ENCODE measurements around the gene PNPLA6.

The PNPLA6 gene

GRCh38 chr19:7521551-7522071 lies 13.9 kb upstream of the PNPLA6 start:
- no peak for DNase-seq (ENCODE audit: low spot score)
- Histone ChIP-seq H3K4me3 (peak overlapping the region; percentile 86), H3K27ac (peak overlapping the region; percentile 19 to 75)

GRCh38 chr19:7522072-7522922 lies 13.2 kb upstream of the PNPLA6 start, which contains the start of gene MCOLN1:
Gene MCOLN1 (plus strand): TSS chr19:7522624. CDS start chr19:7522751, 127 bp downstream.
- Histone ChIP-seq H3K27ac (peak within 1 kb of the TSS; percentile 19 to 75), H3K4me3 (peak within 1 kb of the TSS; percentile 86)
- DNase-seq (ENCODE audit: low spot score) = peak; percentile 99
- no peak for TF ChIP-seq CTCF (IDR thresholded peaks at IDR 0.05)

More at GRCh38 chr19:7521551-7522071, 13.9 kb upstream of the PNPLA6 start:
- no peak for TF ChIP-seq CTCF (IDR thresholded peaks at IDR 0.05)

- Histone ChIP-seq H3K27ac (peak overlapping the region; percentile 19 to 75), H3K4me3 (peak overlapping the region; percentile 86)
- TF ChIP-seq CTCF (IDR thresholded peaks at IDR 0.05) = no peak
- no peak for DNase-seq (ENCODE audit: low spot score)
Observed at GRCh38 chr19:7522923-7523667, 12.4 kb upstream of the PNPLA6 start.

- Histone ChIP-seq H3K27ac (no peak overlapping the region), H3K4me3 (no peak overlapping the region)
- DNase-seq (ENCODE audit: low spot score) = no peak
- TF ChIP-seq CTCF (IDR thresholded peaks at IDR 0.05) = no peak
Observed at GRCh38 chr19:7524523-7524922, 11.0 kb upstream of the PNPLA6 start.

- H3K27ac ChIP-seq = no peak overlapping the region
- TF ChIP-seq CTCF (IDR thresholded peaks at IDR 0.05) = no peak
- no peak overlapping the region for H3K4me3 ChIP-seq
- no peak for DNase-seq (ENCODE audit: low spot score)
Observed at GRCh38 chr19:7524992-7525739, 10.4 kb upstream of the PNPLA6 start.

- no peak overlapping the region for H3K27ac ChIP-seq
- no peak for TF ChIP-seq CTCF (IDR thresholded peaks at IDR 0.05)
- H3K4me3 ChIP-seq = no peak overlapping the region
- DNase-seq (ENCODE audit: low spot score) = peak; percentile 67
Observed at GRCh38 chr19:7526059-7526929, 9.2 kb upstream of the PNPLA6 start.
